ENCODE measurements around the gene RNF222.

GRCh38 chr17:8420041-8420934 lies 22.7 kb upstream of the RNF222 start:
- no peak for TF ChIP-seq CTCF (IDR thresholded peaks at IDR 0.05)
- TF ChIP-seq POLR2A (IDR thresholded peaks at IDR 0.05): no peak
- no peak for TF ChIP-seq EP300 (IDR thresholded peaks at IDR 0.05)
- TF ChIP-seq POLR2AphosphoS5 (IDR thresholded peaks at IDR 0.05): peak; percentile 65
